Activated T-cell treated with anti-CD3 and anti-CD28 coated beads, Interleukin-2, amount 50 U/mL, for 24 hours (primary cell): ENCODE measurements around the gene UBE4B.
"Not testable (repeated sequence)": the region's sequence is repeated elsewhere in the genome, so short reads cannot be mapped to it uniquely, and the experiment has no call there.

Experiments
- DNase-seq: peaks from one replicate; pipeline ENCODE4 v3.0.0-alpha.2; 2020
- H3K27ac Mint-ChIP-seq: 2 replicates; pipeline ENCODE4 v1.8.0; 2020; ENCODE audit warnings: mild to moderate bottlenecking, mixed read lengths
- H3K27me3 Mint-ChIP-seq: 2 replicates; pipeline ENCODE4 v1.8.0; 2020; ENCODE audit warnings: mixed read lengths
- H3K36me3 Mint-ChIP-seq: 2 replicates; pipeline ENCODE4 v1.8.0; 2020; ENCODE audit warnings: low read depth, mixed read lengths
- H3K4me1 Mint-ChIP-seq: 2 replicates; pipeline ENCODE4 v1.8.0; 2020; ENCODE audit warnings: low read depth, mixed read lengths
- H3K4me3 Mint-ChIP-seq: 2 replicates; pipeline ENCODE4 v1.8.0; 2020; ENCODE audit warnings: mild to moderate bottlenecking, moderate library complexity, mixed read lengths
- H3K9me3 Mint-ChIP-seq: 2 replicates; pipeline ENCODE4 v1.8.0; 2020; ENCODE audit warnings: mixed read lengths

UBE4B gene

DNA sequence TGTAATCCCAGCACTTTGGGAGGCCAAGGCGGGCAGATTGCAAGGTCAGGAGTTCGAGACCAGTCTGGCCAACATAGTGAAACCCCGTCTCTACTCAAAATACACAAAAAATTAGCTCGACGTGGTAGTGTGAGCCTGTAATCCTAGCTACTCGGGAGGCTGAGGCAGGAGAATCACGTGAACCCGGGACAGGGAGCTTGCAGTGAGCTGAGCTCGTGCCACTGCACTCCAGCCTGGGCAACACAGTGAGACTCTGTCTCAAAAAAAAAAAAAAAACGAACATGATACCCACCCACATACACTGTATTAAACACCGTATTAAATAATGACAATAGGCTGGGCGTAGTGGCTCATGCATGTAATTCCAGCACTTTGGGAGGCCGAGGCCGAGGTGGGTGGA lies 172.4 kb downstream of the UBE4B start:
- not testable (repeated sequence) for H3K36me3 Mint-ChIP-seq, H3K4me1 Mint-ChIP-seq, H3K9me3 Mint-ChIP-seq, H3K4me3 Mint-ChIP-seq, DNase-seq, H3K27ac Mint-ChIP-seq
- H3K27me3 Mint-ChIP-seq, result peaks cover 11% of the 10 kb centered on the region

DNA sequence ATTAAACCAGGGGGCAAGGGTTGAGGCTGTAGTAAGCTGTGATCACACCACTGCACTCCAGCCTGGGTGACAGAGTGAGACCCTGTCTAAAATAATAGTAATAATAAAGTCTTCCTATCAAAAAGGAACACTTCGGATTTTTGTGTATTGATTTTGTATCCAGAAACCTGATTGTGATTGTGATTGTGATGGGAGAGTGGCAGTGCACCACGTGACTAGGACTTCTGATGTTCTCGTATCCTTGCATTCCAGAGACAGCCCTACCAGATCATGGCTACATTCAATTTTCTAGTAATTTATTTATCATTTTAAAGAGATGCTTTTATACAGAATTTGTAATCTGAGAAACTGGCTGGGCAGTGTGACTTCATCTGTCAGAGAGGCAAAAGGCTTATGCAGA lies 175.1 kb downstream of the UBE4B start:
- H3K9me3 Mint-ChIP-seq, result no peaks in the 10 kb centered on the region
- H3K36me3 Mint-ChIP-seq, result peaks cover 2% of the 10 kb centered on the region
- H3K4me3 Mint-ChIP-seq, result no peak overlapping the region
- H3K4me1 Mint-ChIP-seq, result peaks cover 26% of the 10 kb centered on the region
- no peak overlapping the region for H3K27ac Mint-ChIP-seq
- H3K27me3 Mint-ChIP-seq, result peaks cover 6% of the 10 kb centered on the region
- DNase-seq, result no peak

DNA sequence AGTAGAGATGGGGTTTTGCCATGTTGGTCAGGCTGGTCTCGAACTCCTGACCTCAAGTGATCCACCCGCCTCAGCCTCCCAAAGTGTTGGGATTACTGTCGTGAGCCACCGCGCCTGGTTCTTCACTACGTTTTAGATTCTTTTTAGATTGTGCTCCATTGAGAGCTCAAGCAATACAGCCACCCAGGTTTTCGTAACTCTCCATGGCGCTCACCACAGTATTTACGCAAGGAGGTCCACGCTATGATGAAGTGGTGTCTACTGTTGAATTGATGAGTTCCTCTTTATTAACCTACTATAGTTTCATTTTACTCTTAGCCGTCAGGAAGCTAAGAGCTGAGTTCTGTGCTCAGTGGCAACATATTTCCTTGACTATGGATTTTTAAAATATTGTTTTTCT lies 175.8 kb downstream of the UBE4B start:
- Mint-ChIP-seq H3K36me3 (peaks cover 2% of the 10 kb centered on the region), H3K4me1 (peaks cover 31% of the 10 kb centered on the region), H3K27ac (no peak overlapping the region), H3K4me3 (no peak overlapping the region), H3K27me3 (peaks cover 3% of the 10 kb centered on the region), H3K9me3 (no peaks in the 10 kb centered on the region)
- no peak for DNase-seq

DNA sequence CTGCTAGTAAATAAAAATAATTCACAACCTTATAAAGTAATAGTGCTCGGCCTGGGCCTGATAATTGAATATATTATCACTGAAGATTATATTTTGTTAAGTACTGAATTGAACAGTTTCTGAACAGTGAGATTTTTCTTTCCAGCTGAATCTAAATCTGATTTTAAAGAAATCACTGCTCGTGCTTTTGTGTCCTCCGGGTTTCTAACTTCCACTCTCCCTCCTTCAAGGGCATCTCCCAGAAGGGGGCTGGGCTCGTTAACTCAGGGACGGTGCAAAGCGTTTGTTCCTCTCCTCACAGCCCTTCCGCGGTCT lies 176.8 kb downstream of the UBE4B start:
- Mint-ChIP-seq H3K27me3 (no peaks in the 10 kb centered on the region), H3K27ac (peak overlapping the region; percentile 94)

DNA sequence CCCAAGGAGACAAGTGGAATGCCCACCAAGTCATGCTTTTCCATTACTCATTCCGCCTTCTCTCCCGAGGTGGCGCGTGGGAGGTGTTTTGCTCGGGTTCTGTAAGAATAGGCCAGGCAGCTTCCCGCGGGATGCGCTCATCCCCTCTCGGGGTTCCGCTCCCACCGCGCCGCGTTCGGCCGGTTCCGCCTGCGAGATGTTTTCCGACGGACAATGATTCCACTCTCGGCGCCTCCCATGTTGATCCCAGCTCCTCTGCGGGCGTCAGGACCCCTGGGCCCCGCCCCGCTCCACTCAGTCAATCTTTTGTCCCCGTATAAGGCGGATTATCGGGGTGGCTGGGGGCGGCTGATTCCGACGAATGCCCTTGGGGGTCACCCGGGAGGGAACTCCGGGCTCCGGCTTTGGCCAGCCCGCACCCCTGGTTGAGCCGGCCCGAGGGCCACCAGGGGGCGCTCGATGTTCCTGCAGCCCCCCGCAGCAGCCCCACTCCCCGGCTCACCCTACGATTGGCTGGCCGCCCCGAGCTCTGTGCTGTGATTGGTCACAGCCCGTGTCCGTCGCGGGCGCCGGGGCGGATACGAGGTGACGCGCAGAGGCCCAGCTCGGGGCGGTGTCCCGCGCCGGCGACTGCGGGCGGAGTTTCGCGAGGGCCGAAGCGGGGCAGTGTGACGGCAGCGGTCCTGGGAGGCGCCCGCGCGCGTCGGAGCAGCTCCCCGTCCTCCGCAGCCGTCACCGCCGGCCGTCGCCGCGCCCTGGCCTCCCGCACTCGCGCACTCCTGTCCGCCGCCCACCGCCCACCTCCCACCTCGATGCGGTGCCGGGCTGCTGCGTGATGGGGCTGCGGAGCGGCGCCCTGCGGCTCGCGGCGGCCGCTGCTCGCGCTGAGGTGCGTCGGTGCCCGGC lies 177.4 kb downstream of the UBE4B start, which contains the start of gene KIF1B:
Gene KIF1B, plus strand, starts transcription at position 666 of the 906 bp plus-strand sequence. CDS start 21,759 bp downstream, outside the sequence.
- Mint-ChIP-seq H3K27ac (peak within 1 kb of the TSS; percentile 94), H3K9me3 (no peaks in the 10 kb centered on the region), H3K27me3 (no peaks in the 10 kb centered on the region), H3K4me1 (peaks cover 34% of the 10 kb centered on the region), H3K36me3 (peaks cover 2% of the 10 kb centered on the region), H3K4me3 (peak within 1 kb of the TSS; percentile 86)
- peak; percentile 98 for DNase-seq

More for the DNA sequence above, 176.8 kb downstream of the UBE4B start:
- Mint-ChIP-seq H3K36me3 (peaks cover 2% of the 10 kb centered on the region), H3K4me1 (peaks cover 34% of the 10 kb centered on the region), H3K4me3 (peak overlapping the region; percentile 86), H3K9me3 (no peaks in the 10 kb centered on the region)
- no peak for DNase-seq

DNA sequence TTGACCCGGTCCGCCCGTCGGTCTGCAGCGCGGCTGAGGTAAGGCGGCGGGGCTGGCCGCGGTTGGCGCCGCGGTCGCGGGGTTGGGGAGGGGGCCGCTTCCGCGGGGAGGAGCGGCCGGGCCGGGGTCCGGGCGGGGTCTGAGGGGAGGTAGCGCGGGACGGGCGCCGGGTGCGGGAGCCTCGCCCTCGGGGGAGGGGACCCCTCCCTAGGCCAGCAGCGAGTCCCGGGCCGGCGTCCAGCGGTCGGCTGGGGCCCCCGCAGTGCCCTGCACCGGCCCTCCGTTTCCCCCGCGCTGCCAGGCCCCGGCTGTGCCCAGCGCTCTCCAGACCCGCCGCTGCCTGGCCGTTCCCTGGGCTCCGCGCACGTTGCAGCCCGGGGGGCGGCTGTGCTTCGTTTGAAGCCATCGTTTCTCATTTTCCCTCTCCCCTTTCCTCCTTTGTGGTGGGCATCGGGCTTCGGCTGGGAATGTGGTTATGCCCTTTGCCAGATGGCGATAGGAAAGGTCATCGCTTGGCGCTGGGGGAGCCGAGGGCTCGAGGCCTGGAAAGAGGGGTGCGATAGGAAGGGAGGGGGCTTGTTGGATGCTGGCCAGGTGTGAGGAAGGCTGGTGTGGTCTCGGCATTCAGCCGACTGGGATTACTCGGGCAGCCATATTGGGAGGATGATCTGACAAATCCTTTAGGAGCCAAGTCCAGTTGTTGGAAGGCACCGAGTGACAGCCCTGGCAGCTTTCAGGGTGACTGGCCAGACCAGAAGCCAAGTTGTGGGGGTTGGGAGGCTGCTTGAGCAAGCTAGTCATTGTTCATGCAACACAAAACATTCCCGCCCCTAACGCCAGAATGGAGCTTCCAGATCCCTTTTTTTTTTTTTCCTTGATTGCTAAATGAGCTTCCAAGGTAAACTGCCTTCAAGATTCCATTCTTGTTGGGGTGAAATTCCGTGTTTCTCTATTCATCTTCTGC lies 178.4 kb downstream of the UBE4B start:
- Mint-ChIP-seq H3K4me3 (peak overlapping the region; percentile 78), H3K4me1 (peaks cover 42% of the 10 kb centered on the region), H3K27me3 (no peaks in the 10 kb centered on the region), H3K36me3 (peaks cover 2% of the 10 kb centered on the region), H3K9me3 (no peaks in the 10 kb centered on the region), H3K27ac (peak overlapping the region; percentile 80)
- peak; percentile 44 for DNase-seq

DNA sequence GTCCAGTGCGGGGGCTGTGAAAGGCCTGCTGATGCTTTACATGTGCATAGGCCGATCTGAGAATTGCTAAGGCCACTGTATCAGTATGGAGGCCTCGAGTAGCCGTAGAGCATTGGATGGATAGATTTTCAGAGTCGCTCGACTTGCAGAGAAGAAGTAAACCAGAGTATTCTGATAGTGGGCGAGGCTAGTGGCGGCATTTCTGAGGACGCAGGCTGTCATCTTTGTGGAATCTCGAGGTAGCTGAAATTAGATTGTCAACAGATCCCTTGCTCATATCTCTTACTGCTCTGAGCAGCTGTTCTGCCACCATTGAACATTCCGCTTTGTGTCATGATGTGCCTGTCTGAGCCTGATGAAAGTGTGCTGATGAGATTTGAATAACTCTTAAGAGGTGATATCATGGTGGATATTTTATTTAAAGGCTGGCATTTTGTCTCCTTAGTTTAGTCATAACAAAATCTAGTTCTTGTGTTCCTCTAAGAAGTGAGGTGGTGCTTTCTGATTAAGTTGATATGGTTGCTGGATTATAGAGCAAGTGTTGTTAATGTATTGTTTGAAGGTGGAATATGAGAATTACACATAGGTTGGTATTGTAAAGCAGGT lies 179.2 kb downstream of the UBE4B start:
- Mint-ChIP-seq H3K27ac (peak overlapping the region; percentile 80), H3K27me3 (no peaks in the 10 kb centered on the region)

DNA sequence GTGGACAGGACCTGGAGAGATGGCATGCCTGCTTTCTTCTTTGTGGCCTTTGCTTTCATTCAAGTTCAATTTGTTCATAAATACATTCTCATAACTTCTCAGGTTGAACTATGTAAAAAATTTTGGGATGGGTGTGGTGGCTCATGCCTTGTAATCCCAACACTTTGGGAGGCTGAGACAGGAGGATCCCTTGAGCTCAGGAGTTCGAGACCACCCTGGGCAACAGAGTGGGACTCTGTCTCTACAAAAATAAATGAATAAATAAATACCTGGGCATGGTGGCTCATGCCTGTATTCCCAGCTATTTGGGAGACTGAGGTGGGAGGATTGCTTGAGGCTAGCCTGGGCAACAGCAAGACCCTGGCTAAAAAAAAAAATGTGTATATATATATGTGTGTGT lies 179.7 kb downstream of the UBE4B start:
- Mint-ChIP-seq H3K27ac (peak overlapping the region; percentile 80), H3K4me1 (peaks cover 48% of the 10 kb centered on the region), H3K36me3 (peaks cover 2% of the 10 kb centered on the region)

More for the DNA sequence above, 179.2 kb downstream of the UBE4B start:
- peaks cover 48% of the 10 kb centered on the region for H3K4me1 Mint-ChIP-seq
- H3K4me3 Mint-ChIP-seq, result peak overlapping the region; percentile 78
- no peak for DNase-seq
- H3K9me3 Mint-ChIP-seq, result no peaks in the 10 kb centered on the region
- H3K36me3 Mint-ChIP-seq, result peaks cover 2% of the 10 kb centered on the region

DNA sequence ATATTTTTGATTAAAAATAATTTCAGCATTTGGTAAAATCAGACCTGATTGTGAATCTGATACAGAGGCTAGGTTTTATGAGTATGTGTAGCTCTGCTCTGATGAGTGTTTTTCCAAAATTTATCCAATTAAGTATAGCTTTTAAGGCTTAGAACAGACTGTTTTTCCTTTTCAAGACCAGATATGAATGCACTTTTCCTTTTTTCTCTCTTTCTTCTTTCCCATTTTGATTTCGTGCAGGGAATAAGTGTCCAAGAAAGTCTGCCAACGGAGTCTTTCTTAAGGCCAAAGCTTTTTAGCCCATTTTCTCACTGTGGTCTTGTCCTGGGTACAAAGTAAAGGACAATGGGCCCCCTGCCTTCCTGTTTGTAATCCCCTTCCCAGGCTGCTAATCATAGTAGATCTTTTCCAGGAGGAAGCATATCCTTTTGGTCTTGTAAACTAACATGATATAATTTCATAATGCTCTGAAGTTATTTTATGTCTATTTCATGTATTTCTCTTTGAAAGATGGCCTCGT lies 180.5 kb downstream of the UBE4B start:
- H3K4me1 Mint-ChIP-seq, result peaks cover 56% of the 10 kb centered on the region
- H3K9me3 Mint-ChIP-seq, result no peaks in the 10 kb centered on the region
- no peak for DNase-seq
- no peaks in the 10 kb centered on the region for H3K27me3 Mint-ChIP-seq
- no peak overlapping the region for H3K27ac Mint-ChIP-seq
- peaks cover 2% of the 10 kb centered on the region for H3K36me3 Mint-ChIP-seq
- H3K4me3 Mint-ChIP-seq, result no peak overlapping the region

More for the DNA sequence above, 179.7 kb downstream of the UBE4B start:
- no peaks in the 10 kb centered on the region for H3K9me3 Mint-ChIP-seq
- peak overlapping the region; percentile 78 for H3K4me3 Mint-ChIP-seq
- no peaks in the 10 kb centered on the region for H3K27me3 Mint-ChIP-seq
- DNase-seq, result no peak

DNA sequence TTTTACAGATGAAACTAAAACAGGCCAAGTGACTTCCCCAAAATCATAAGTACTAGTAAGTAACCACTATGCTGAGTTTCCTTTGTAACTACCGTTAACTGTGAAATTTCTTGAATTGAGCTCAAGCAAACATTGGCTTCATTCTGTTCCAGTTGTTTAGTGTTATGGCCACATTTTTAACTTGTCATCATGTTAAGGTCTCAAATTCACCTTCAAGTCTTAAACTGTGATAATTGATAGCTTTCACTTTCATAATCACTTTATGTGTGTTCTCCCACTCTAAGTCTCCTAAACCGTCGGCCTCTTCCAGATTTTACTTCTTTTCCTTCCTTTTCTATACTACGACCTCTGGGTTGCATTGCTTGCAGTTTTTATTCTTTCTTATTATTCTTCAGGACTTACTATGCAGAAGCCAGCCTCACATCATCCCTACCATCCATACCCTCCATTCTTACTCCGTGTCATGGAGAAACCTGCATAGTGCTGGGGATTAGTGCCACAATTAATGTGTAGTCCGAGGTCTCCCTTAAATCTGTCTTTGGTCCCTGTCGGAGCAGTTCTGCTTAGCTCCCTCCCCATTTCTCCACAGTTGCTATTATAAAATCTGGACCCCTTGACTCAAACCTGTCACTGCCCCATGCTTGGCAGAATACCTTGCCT lies 183.5 kb downstream of the UBE4B start:
- peaks cover 46% of the 10 kb centered on the region for H3K4me1 Mint-ChIP-seq
- DNase-seq, result no peak
- no peaks in the 10 kb centered on the region for H3K9me3 Mint-ChIP-seq
- H3K27ac Mint-ChIP-seq, result no peak overlapping the region
- H3K4me3 Mint-ChIP-seq, result no peak overlapping the region
- H3K36me3 Mint-ChIP-seq, result no peaks in the 10 kb centered on the region
- H3K27me3 Mint-ChIP-seq, result no peaks in the 10 kb centered on the region

DNA sequence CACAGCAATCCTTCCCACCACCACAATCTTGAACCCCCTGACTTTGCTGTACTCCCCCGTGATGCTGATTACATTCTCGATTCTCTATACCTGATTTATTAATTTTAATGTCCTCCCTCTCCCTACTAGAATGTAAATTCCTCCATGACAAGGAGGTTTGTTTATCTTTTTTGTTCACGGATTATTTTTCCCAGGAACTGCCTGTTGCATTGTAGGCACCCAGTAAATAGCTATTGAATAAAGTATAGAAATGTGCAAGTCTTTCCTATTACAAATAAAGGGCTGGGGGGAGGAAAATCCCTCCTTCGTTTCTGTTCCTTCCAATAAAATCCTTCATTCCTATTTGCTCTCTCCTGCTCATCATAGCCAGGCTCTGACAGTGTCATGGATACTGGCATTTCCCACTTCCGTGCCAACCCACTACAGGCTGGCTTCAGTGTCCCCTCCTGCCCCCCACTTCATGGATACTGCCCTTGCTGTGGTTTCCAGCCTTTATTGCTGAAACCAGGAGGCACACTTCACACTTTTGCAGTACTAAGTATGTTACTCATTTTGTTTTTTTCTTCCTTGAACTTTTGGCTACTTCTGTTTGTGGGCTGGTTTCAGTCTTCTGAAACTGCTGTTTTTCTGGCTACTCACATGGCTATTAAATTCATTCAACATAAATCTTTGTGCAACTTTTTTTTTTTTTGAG lies 185.1 kb downstream of the UBE4B start:
- H3K9me3 Mint-ChIP-seq, result no peaks in the 10 kb centered on the region
- H3K36me3 Mint-ChIP-seq, result no peaks in the 10 kb centered on the region
- no peak overlapping the region for H3K4me3 Mint-ChIP-seq
- no peak overlapping the region for H3K27ac Mint-ChIP-seq
- DNase-seq, result no peak
- no peaks in the 10 kb centered on the region for H3K27me3 Mint-ChIP-seq
- peaks cover 32% of the 10 kb centered on the region for H3K4me1 Mint-ChIP-seq

DNA sequence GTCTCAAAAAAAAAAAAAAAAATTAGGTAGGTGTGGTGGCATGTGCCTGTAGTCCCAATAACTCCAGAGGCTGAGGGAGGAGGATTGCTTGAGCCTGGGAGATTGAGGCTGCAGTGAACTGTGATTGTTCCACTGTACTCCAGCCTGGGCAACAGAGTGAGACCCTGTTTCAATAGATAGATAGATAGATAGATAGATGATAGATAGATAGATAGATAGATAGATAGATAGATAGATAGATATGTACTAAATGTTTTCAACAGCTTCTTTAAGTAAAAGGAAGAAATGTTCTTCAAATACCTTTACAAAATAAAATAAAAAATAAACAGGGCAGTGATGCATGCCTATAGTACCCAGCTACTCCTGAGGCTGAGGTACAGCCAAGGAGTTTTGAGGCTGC lies 187.4 kb downstream of the UBE4B start:
- H3K9me3 Mint-ChIP-seq, result no peaks in the 10 kb centered on the region
- H3K36me3 Mint-ChIP-seq, result no peaks in the 10 kb centered on the region
- H3K4me3 Mint-ChIP-seq, result no peak overlapping the region
- no peak overlapping the region for H3K27ac Mint-ChIP-seq
- DNase-seq, result peak; percentile 7
- H3K27me3 Mint-ChIP-seq, result no peaks in the 10 kb centered on the region
- peaks cover 24% of the 10 kb centered on the region for H3K4me1 Mint-ChIP-seq

DNA sequence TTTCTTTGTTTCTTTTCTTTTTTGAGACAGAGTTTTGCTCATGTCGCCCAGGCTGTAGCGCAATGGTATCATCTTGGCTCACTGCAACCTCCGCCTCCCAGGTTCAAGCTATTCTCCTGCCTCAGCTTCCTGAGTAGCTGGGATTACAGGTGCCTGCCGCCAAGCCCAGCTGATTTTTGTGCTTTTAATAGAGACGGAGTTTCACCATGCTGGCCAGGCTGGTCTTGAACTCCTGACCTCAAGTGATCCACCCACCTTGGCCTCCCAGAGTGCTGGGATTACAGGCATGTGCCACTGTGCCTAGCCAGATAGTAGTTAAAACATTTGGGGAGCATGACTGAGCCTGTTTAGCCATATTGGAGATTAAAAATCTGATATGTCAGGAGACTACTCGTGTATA lies 187.9 kb downstream of the UBE4B start:
- H3K9me3 Mint-ChIP-seq, H3K36me3 Mint-ChIP-seq, H3K27ac Mint-ChIP-seq, H3K27me3 Mint-ChIP-seq, H3K4me3 Mint-ChIP-seq, DNase-seq: not testable (repeated sequence)
- H3K4me1 Mint-ChIP-seq, result peaks cover 21% of the 10 kb centered on the region
